ENCODE measurements around the gene FTCDNL1.

FTCDNL1 gene

GRCh38 chr2:199738727-199739412 is 112.1 kb downstream of the FTCDNL1 start:
- no peak for DNase-seq

- no peak for DNase-seq
These were observed 116.3 kb downstream of the FTCDNL1 start for GRCh38 chr2:199734651-199735050.

- no peak for DNase-seq
These were observed 117.0 kb downstream of the FTCDNL1 start for GRCh38 chr2:199734011-199734410.

- no peak for DNase-seq
These were observed 123.2 kb downstream of the FTCDNL1 start for GRCh38 chr2:199727801-199728200.

GRCh38 chr2:199727306-199727705 is 123.7 kb downstream of the FTCDNL1 start:
- DNase-seq, result no peak

DNA sequence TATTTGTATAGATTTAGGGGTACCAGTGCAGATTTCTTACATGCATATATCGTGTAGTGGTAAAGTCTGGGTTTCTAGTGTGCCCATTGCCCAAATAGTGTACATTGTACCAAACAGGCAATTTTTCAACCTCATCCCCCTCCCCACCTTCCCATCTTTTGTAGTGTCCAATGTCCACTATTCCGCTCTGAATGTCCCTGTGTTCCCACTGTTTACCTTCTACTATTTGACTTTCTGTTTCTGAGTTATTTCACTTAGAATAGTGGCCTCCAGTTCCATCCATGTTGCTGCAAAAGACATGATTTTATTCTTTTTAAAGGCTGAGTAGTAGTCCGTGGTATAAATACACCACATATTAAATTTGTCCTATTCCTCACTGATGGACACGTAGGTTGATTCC is 132.9 kb downstream of the FTCDNL1 start:
- no peak for DNase-seq

- DNase-seq, result no peak
These were observed 133.4 kb downstream of the FTCDNL1 start for GRCh38 chr2:199717587-199717907.

GRCh38 chr2:199716807-199717586 is 134.0 kb downstream of the FTCDNL1 start:
- DNase-seq, result no peak

- no peak for DNase-seq
These were observed 137.2 kb downstream of the FTCDNL1 start for GRCh38 chr2:199713746-199714145.

DNA sequence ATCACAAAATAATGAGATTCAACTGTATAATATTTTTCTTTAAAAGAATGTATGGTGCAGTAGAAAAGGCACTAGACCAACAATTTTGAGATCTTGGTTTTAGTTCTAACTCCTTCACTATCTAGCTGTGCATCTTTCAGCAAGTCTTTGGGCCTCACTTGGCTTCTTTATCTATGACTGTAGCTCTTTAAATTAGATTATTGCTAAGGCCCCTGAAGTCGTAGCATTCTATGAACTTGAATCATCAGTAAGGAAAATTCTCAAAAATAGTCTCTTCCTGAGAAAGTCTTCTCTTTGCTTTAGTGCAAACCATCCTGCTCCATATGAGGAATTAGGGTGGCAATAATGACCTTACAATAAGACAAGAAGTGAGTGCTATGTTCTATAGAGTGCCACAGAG is 140.4 kb downstream of the FTCDNL1 start:
- DNase-seq, result no peak

Measured in stimulated activated CD4-positive, alpha-beta T cell treated with anti-CD3 and anti-CD28 coated beads, Interleukin-12 subunit alpha, Interleukin-12 subunit beta, amount 100 ng/mL, for 4 hours (primary cell).